NCI-H2171 (cell line): Measurements from ENCODE around the gene DDI1.

ENCODE experiments used
- DNase-seq: peaks from one replicate; lab custom pipeline; 2025; lab: John Stamatoyannopoulos, UW

Gene DDI1

DNA sequence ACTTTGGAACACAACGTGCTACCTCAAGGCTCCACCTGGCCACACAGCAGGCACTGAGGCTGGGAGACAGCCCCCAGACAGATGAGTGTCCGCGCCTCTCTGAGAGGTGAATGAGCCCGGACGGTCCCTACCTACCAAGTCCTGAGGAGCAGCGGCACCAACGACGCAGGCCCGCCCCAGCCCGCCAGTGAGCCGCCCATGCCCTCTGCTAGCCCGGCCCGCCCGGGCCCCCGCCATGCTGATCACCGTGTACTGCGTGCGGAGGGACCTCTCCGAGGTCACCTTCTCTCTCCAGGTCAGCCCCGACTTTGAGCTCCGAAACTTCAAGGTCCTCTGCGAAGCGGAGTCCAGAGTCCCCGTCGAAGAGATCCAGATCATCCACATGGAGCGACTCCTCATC lies at the start of gene DDI1:
TSS of gene DDI1 (plus strand) at position 53 of the 400 bp plus-strand sequence. CDS start at position 236, 183 bp downstream.
- DNase-seq, result no peak

- DNase-seq, result no peak
Observed at GRCh38 chr11:103987629-103988594, 48.5 kb upstream of the DDI1 start.

DNA sequence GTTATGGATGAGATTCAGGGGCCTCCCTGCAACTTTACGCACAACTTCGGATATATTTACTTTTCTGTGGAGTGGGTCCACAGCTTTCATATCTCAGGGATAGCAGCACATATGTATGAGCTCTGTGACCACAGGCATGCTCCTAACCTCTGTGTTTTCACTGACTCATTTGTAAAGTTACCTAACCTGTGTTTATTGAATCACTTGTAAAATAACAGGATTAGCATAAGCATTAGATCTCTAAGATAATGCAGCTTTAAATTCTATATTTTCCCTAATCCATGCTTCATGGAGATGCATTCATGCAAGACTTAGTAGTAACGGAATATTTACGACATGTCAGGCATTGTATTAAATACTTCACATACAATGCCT lies 47.9 kb upstream of the DDI1 start:
- DNase-seq, result no peak

DNA sequence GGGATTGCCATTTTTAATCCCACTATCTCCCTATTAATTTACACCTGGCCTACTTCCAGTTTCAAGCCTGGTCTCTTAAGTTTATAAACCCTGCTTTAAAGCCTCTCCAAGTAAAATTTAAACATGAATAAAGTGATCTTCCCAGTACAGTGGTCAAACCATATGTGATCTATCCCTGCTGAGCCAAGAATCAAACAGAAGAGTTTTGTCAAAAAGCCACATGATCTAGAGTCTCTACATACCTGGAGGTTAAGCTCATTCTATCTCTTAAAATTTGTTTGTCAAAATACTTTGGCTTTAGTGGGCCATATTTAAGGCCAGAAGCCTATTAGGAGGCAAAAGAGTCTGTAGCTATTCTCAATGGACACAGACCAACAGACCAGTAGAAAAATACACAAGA lies 42.9 kb upstream of the DDI1 start:
- no peak for DNase-seq

DNA sequence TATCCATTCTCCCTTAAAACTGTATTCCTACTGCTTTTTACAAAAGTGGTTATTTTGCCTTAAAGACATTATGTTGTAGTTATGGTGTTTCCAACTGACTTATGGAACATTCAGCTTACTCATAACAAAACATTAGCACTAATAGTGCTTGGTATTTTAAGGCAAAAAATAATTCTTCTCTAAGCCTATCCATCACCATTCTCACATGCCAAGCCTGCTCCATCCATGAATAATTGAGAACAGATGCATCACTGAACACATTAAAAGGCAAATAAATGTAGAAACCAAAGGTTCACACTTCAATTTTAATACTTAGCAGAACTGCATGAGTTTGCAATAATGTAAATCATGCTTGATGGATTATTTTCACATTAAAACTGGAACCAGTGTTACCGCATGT lies 42.3 kb upstream of the DDI1 start:
- no peak for DNase-seq

- no peak for DNase-seq
Observed at GRCh38 chr11:103994518-103994917, 41.9 kb upstream of the DDI1 start.

GRCh38 chr11:103995896-103996295 lies 40.5 kb upstream of the DDI1 start:
- DNase-seq, result no peak

GRCh38 chr11:103997082-103997481 lies 39.4 kb upstream of the DDI1 start:
- DNase-seq, result no peak

DNA sequence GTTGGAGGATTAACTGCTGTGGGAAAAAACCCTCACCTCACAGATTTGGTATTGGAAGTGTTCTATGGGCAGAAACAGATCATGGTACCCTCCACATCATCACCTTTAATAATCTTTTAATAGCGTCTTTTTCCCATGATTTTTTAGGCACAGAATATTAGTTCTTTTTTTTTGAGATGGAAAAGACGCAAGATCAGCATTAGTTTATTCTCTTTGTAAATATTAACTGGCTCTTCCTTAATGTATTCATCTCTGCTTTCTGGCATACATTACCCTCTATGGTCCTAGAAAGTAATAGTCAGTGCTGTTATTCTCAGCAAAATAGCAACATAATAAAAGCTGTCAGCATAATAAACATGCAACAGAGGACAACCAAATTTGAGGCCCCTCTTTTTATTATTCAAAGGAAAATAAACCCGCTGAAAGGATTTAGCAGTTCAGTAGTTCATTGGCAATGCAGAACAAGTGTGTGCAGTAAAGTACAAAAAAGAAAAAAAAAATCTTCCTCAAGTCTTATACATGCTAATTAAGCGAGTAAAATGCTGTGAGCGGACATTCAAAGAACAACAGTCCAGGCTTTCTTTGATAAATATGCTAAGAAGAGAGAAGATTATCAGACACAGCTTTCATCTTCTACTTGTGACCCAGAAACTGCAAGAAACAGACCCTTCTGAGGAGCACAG lies 37.5 kb upstream of the DDI1 start:
- no peak for DNase-seq

GRCh38 chr11:104000798-104001197 lies 35.6 kb upstream of the DDI1 start:
- no peak for DNase-seq

GRCh38 chr11:104001561-104002056 lies 34.8 kb upstream of the DDI1 start:
- DNase-seq, result no peak

GRCh38 chr11:104003491-104003890 lies 32.9 kb upstream of the DDI1 start:
- DNase-seq, result no peak

DNA sequence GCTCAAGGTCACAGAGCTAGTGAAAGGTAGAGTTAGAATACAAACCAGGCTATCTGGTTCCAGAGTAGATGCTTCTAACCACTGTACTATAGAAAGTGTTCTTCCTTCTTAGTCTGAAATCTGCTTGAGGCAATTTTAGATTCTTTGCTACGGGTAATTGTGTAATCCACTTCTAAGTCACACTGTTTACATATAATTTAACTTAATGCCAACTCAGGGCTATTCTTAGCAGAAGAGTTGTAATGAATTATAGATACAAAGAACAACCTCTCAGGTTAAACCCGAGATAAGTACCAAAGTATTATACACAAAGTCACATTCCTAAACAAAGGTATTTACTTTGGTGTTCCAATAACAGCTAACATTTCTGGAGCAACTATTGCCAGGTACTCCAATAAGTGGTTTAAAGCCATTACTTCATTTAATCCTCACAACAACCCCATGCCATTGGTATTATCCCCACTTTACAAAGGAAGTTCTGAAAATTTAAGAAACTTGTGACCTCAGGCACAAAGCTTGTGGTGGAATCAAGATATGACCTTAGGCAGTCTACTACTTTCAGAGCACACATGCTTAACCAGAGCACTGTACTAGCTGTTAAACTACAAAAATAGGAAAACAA lies 31.1 kb upstream of the DDI1 start:
- DNase-seq, result no peak

DNA sequence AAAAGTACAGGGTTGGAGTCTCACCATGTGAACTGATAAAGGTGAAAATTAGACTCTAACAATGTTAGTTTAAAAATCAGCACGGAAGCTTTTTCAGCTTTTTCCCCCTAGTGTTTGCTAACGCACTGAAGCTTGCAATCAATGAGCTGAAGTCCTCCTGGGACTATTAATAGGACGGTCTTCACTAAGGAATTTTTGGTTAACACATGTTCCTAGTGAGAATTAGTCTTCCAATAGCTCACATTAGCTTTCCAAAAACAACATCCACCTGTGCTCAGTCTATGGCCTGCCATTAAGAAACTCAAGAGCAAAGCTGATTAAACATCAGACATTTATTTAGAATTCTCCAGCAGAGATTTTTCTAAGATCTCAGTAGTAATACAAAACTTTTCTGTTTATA lies 26.7 kb upstream of the DDI1 start:
- no peak for DNase-seq

GRCh38 chr11:104011044-104011443 lies 25.4 kb upstream of the DDI1 start:
- no peak for DNase-seq

DNA sequence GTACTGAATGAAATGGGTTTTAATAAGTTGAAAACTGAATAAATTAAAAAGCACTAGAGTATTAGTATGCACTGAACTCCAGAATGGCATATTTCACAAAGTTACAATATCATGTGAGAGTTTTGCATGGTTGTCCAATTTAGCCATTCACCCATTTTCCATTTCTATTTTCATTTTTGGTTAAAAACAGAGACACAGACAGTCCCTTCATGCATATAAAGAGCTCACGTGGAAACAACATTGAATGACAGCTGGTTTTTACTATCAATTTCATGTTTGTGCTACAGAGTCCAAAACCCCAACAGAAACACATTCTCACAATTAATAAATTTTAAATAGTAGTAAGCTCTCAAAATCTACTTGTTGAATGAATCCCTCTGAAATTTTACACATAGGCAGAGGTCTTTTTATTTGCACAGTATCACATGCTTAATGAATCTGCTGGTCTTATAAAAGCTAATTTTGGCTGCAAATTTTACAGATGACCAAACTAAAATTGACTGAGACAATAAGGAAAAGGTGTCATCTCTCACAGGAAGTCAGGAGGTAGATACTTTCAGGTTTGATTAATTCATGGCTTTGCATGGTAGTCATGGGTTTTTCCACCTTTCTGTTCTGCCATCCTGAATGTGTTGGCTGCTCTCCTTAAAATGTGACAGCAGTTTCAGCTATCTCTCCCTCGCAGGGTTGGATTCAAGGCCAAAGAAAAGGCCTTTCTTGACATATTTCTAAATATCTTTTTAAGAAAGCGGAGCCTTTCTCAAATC lies 20.6 kb upstream of the DDI1 start:
- DNase-seq, result no peak

GRCh38 chr11:104024572-104024971 lies 11.9 kb upstream of the DDI1 start:
- no peak for DNase-seq

DNA sequence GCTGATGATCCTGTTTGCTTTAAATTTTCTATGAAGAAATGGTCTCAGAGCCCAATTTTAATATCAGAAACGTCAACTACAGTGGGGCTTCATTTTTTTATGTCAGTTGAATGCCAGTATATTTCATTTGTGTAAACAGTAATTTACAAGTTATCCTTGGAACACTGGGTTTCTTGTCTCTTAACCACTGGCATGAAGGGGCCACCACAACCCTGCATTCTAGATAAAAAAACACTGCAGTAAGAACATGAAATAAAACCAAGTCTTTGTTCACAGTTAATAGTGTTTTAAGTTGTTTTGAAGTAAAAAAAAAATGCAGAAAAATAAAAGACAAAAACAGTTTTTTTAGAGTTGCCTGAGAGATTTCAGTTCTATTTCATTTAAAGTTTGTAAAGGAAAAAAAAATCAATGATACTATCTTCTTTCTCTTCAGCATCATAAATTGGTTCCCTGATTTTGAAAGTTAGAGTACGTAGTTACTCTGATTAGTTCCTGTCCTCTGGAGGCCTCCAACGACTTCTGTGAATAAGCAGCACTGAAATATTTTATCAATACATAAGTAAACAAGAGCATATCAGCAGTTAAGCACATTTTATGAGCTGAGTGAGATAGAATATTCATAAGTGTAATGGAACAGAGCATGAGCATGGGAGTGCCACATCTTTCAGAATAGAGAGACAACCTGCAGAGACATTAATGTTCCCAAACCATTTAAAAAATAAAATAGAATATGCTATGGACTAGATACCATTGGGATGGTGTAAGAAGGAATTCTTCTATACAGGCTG lies 7.8 kb upstream of the DDI1 start:
- no peak for DNase-seq

DNA sequence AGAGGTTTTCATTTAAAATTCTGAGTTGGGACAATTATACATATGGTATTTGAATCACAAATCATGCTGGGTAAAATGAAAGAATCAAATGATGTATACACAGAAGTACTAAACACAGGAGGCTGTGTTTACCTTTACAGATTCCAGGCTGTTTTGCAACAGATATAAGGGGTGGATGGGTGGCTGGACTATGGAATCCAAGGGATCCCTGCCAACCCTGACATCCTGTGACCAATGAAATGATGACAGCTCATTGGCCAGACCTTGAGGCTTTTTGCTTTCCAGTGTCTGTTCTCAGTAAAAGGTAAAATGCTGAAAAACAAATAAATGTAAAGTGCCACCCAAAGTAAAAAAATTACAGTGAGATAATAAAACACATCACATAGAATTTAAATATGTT lies 3.3 kb upstream of the DDI1 start:
- no peak for DNase-seq

- no peak for DNase-seq
Observed at GRCh38 chr11:104033561-104033960, 2.9 kb upstream of the DDI1 start.

DNA sequence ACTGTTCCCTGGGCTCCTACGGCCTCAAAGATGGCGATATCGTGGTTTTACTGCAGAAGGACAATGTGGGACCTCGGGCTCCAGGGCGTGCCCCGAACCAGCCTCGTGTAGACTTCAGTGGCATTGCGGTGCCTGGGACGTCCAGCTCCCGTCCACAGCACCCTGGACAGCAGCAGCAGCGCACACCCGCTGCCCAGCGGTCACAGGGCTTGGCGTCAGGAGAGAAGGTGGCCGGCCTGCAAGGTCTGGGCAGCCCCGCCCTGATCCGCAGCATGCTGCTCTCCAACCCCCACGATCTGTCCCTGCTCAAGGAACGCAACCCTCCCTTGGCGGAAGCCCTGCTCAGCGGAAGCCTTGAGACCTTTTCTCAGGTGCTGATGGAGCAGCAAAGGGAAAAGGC lies 555 bp downstream of the DDI1 start:
- no peak for DNase-seq
